Activated CD4-positive, alpha-beta T cell treated with anti-CD3 and anti-CD28 coated beads, Interleukin-2, amount 10 ng/mL, durations not matched to agents 24 days and 14 days (primary cell): ENCODE measurements around the gene B3GALT6. TPM values are rescaled to one million over a fixed set of nuclear protein-coding genes. Genes with fewer than 3 reads are reported as not detected.

Experiments used
- DNase-seq: peaks from one replicate; pipeline ENCODE4 v3.0.0; 2022
- H3K27ac Mint-ChIP-seq: one replicate; pipeline ENCODE4 v1.8.0; 2022; ENCODE audit warnings: mild to moderate bottlenecking, mixed read lengths
- H3K27me3 Mint-ChIP-seq: one replicate; pipeline ENCODE4 v1.8.0; 2022; ENCODE audit warnings: mixed read lengths
- H3K36me3 Mint-ChIP-seq: one replicate; pipeline ENCODE4 v1.8.0; 2022; ENCODE audit warnings: low read depth, mild to moderate bottlenecking, mixed read lengths
- H3K4me1 Mint-ChIP-seq: one replicate; pipeline ENCODE4 v1.8.0; 2021; ENCODE audit warnings: mixed read lengths
- H3K4me3 Mint-ChIP-seq: one replicate; pipeline ENCODE4 v1.8.0; 2022; ENCODE audit warnings: mild to moderate bottlenecking, moderate library complexity, mixed read lengths
- H3K9me3 Mint-ChIP-seq: one replicate; pipeline ENCODE4 v1.8.0; 2021; ENCODE audit warnings: mixed read lengths
- intact Hi-C: fragments of 100-400 bp; cut with micrococcal nuclease; formaldehyde crosslinking; loops from one replicate; pipeline ENCODE4 v1.15.1; 2023
- total RNA-seq: library from RNA; stranded (reverse); gene quantifications from 2 replicates; pipeline ENCODE4 v1.2.3, GENCODE V29; 2022

Gene B3GALT6
- total RNA-seq, 1 donor from 2014 or later = 42.5 TPM

DNA sequence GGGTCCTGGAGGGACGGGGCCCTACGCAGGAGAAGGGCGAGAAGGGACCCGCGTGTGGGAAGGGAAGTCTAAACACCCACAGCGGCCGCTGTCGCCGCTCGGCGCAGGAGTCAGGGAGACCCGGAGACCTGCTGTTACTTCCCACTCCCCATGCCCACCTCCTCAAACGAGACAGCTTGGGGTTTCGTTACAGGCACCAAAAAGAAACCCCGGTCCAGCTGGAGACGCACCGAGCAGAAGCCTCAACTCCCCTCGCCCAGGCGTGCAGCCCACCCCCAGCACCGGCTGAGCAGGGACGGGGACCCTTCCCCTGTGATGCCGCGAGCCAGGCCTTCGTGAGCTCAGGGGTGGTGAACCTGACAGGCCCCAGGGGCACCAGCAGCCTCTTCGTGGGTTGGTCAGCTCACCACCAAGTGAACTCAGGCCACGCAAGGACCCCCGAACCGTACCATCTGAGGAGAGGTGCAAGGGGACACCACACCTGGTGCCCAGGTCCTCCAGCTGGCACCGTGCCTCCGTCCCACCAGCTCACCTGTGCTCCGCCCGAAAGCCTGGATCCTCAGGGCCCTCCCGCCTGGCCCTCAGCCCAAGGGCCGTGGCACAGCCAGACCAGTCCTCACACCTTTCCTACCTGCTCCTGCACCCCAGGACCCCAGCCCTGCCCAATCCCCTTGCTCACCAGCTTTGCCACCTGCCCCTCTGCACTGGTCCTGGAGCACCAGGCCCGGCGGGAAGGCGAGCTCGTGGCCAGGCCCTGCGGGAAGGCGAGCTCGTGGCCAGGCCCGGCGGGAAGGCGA is 5.3 kb upstream of the B3GALT6 start:
- Mint-ChIP-seq H3K4me1 (peaks cover 22% of the 10 kb centered on the region), H3K9me3 (no peaks in the 10 kb centered on the region), H3K27me3 (no peaks in the 10 kb centered on the region), H3K27ac (no peak overlapping the region), H3K36me3 (peaks cover 55% of the 10 kb centered on the region), H3K4me3 (no peak overlapping the region)
- intact Hi-C loops = no loop called here
- DNase-seq = no peak

GRCh38 chr1:1227386-1227785 is 4.7 kb upstream of the B3GALT6 start:
- intact Hi-C loops = no loop called here

GRCh38 chr1:1228187-1228586 is 3.9 kb upstream of the B3GALT6 start:
- intact Hi-C loops = no loop called here
- H3K4me3 Mint-ChIP-seq = no peak overlapping the region
- H3K9me3 Mint-ChIP-seq = no peaks in the 10 kb centered on the region
- H3K27me3 Mint-ChIP-seq = no peaks in the 10 kb centered on the region
- DNase-seq = no peak
- H3K27ac Mint-ChIP-seq = no peak overlapping the region
- H3K36me3 Mint-ChIP-seq = peaks cover 45% of the 10 kb centered on the region
- H3K4me1 Mint-ChIP-seq = peaks cover 19% of the 10 kb centered on the region

More at GRCh38 chr1:1227386-1227785, 4.7 kb upstream of the B3GALT6 start:
- Mint-ChIP-seq H3K4me1 (peaks cover 22% of the 10 kb centered on the region), H3K36me3 (peaks cover 53% of the 10 kb centered on the region), H3K27me3 (no peaks in the 10 kb centered on the region), H3K27ac (no peak overlapping the region), H3K4me3 (no peak overlapping the region), H3K9me3 (no peaks in the 10 kb centered on the region)
- DNase-seq = no peak

DNA sequence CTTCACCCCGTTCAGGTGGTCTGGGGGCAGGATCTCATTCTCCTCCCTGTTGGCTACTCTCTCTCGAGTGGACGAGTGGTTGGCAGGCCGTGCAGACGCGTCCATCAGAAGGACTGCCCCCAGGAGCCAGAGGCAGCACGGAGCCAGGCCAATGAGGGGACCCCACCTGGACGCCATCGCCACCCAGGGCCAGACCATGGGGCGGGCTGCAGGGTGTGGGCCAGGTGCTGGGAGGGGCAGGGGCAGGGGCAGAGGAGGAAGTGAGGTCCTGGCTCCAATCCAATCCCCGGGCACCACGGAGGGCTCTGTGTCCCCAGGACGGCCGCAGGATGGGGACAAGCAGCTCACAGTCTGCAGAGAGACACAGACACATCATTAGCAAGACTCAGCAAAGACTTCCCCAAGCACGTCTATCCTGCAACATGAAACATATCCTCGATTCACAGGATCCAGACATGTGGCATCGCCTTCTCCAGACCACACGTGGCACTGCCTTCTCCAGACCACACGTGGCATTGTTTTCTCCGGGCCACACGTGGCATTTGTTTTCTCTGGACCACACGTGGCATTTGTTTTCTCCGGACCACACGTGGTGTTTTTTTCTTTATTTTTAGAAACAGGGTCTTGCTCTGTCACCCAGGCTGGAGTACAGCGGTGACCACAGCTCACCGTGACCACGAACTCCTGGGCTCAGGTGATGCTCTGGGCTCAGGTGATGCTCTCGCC is 3.3 kb upstream of the B3GALT6 start:
- intact Hi-C loops = no loop called here
- no peak for DNase-seq
- no peak overlapping the region for H3K4me3 Mint-ChIP-seq
- no peak overlapping the region for H3K27ac Mint-ChIP-seq
- H3K36me3 Mint-ChIP-seq = peaks cover 48% of the 10 kb centered on the region
- no peaks in the 10 kb centered on the region for H3K27me3 Mint-ChIP-seq
- H3K9me3 Mint-ChIP-seq = peaks cover 3% of the 10 kb centered on the region
- H3K4me1 Mint-ChIP-seq = peaks cover 23% of the 10 kb centered on the region

- peak overlapping the region; percentile 91 for H3K4me3 Mint-ChIP-seq
- peaks cover 31% of the 10 kb centered on the region for H3K4me1 Mint-ChIP-seq
- H3K27ac Mint-ChIP-seq = peak overlapping the region; percentile 32
- H3K36me3 Mint-ChIP-seq = peaks cover 54% of the 10 kb centered on the region
- intact Hi-C loops = loop anchor here (1.0 to 2.0 kb wide), 2 partner anchors 15 to 107 kb away; partner anchors contain the start of gene TNFRSF4
- no peaks in the 10 kb centered on the region for H3K27me3 Mint-ChIP-seq
- H3K9me3 Mint-ChIP-seq = peaks cover 3% of the 10 kb centered on the region
- DNase-seq = no peak
Observed at GRCh38 chr1:1229770-1230169, 2.3 kb upstream of the B3GALT6 start.

DNA sequence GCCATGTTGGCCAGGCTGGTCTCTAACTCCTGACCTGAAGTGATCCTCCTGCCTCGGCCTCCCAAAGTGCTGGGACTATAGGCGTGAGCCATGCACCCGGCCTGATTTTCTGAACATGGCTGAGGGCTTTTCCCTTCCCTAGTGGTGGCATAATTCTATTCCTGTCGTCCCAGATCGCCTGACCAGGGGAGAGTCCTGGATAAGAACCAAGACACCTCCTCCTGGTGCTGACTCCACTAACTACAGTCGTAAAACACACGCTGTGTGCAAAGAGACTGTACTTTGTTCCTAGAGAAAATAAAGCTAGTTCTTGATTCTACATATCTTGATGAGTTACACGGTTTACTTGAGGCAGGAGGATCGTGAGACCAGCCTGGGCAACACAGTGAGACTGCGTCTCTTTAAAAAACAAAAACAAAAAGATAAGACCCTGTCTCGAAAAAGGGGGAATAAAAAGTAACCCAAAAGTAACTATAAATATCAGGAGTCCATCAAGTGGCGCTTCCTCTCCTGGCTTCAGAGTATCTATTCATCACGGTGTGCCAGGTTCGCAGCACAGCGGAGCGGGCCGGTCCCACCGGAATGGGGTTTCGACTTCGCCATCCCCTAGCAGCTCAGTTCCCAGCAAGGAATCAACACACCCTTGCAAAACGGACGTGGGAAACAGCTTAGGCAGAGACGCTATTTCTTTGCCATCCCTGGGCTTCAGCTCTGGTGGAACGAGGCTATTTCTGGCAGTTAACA is 1.2 kb upstream of the B3GALT6 start:
- peaks cover 50% of the 10 kb centered on the region for H3K36me3 Mint-ChIP-seq
- H3K4me3 Mint-ChIP-seq = peak overlapping the region; percentile 91
- peak overlapping the region; percentile 86 for H3K27ac Mint-ChIP-seq
- peaks cover 3% of the 10 kb centered on the region for H3K9me3 Mint-ChIP-seq
- peaks cover 28% of the 10 kb centered on the region for H3K4me1 Mint-ChIP-seq
- H3K27me3 Mint-ChIP-seq = no peaks in the 10 kb centered on the region
- intact Hi-C loops = loop anchor here (1.0 to 2.0 kb wide), 2 partner anchors 16 to 109 kb away; partner anchors contain the start of gene TNFRSF4
- DNase-seq = no peak

- H3K27ac Mint-ChIP-seq = peak within 1 kb of the TSS; percentile 86
- peak; percentile 99 for DNase-seq
Observed at GRCh38 chr1:1231400-1232207, 433 bp upstream of the B3GALT6 start, which contains the start of gene SDF4. TSS of gene SDF4 (minus strand) at chr1:1232001. CDS start at chr1:1228772, 3,229 bp downstream.

DNA sequence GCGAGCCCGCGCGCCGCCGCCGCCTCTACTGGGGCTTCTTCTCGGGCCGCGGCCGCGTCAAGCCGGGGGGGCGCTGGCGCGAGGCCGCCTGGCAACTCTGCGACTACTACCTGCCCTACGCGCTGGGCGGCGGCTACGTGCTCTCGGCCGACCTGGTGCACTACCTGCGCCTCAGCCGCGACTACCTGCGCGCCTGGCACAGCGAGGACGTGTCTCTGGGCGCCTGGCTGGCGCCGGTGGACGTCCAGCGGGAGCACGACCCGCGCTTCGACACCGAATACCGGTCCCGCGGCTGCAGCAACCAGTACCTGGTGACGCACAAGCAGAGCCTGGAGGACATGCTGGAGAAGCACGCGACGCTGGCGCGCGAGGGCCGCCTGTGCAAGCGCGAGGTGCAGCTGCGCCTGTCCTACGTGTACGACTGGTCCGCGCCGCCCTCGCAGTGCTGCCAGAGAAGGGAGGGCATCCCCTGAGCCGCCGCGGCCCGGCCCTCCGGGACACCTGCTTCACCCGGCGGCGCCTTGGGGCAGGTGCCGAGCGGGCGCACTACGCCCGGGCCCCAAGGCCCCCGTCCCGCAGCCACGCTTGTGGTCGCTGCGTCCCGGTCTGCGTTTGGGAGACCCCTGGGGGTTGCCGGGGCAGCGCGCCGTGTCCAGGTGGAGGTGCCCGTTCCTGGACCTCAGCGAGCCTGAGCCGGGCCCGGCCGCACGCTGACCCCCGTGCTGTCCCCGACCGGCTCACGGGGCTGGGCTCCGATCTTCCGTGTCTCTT is 944 bp downstream of the B3GALT6 start:
- Mint-ChIP-seq H3K9me3 (peaks cover 3% of the 10 kb centered on the region), H3K27me3 (no peaks in the 10 kb centered on the region), H3K36me3 (peaks cover 40% of the 10 kb centered on the region), H3K4me3 (peak overlapping the region; percentile 78), H3K4me1 (peaks cover 26% of the 10 kb centered on the region), H3K27ac (peak overlapping the region; percentile 81)
- intact Hi-C loops = no loop called here
- DNase-seq = no peak

More at GRCh38 chr1:1231400-1232207, 433 bp upstream of the B3GALT6 start, which contains the start of gene SDF4:
- peak within 1 kb of the TSS; percentile 91 for H3K4me3 Mint-ChIP-seq
- no peaks in the 10 kb centered on the region for H3K27me3 Mint-ChIP-seq
- intact Hi-C loops = loop anchor here (2.0 kb wide), 1 partner anchor 17 kb away; the partner anchor contains the start of gene TNFRSF4
- peaks cover 46% of the 10 kb centered on the region for H3K36me3 Mint-ChIP-seq
- peaks cover 26% of the 10 kb centered on the region for H3K4me1 Mint-ChIP-seq
- H3K9me3 Mint-ChIP-seq = peaks cover 3% of the 10 kb centered on the region

DNA sequence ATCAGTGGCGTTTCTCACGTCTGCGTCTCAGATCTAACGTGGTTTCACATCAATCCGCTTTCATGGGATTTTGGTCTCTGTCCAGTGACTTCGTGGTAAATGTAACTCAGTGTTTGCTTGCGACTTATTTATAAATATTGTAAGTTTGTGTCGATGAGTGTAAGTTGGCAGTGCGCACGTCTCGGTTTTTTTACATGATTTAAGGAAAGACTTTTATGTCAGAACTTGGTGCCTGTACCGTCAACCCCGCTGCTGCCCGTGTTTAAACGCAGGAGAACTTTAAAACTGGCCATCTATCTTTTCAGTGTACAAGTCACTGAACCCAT is 1.5 kb downstream of the B3GALT6 start:
- H3K36me3 Mint-ChIP-seq = peaks cover 38% of the 10 kb centered on the region
- H3K27me3 Mint-ChIP-seq = no peaks in the 10 kb centered on the region
- H3K9me3 Mint-ChIP-seq = peaks cover 3% of the 10 kb centered on the region
- peak overlapping the region; percentile 81 for H3K27ac Mint-ChIP-seq
- H3K4me3 Mint-ChIP-seq = peak overlapping the region; percentile 74
- no peak for DNase-seq
- intact Hi-C loops = no loop called here
- H3K4me1 Mint-ChIP-seq = peaks cover 26% of the 10 kb centered on the region

DNA sequence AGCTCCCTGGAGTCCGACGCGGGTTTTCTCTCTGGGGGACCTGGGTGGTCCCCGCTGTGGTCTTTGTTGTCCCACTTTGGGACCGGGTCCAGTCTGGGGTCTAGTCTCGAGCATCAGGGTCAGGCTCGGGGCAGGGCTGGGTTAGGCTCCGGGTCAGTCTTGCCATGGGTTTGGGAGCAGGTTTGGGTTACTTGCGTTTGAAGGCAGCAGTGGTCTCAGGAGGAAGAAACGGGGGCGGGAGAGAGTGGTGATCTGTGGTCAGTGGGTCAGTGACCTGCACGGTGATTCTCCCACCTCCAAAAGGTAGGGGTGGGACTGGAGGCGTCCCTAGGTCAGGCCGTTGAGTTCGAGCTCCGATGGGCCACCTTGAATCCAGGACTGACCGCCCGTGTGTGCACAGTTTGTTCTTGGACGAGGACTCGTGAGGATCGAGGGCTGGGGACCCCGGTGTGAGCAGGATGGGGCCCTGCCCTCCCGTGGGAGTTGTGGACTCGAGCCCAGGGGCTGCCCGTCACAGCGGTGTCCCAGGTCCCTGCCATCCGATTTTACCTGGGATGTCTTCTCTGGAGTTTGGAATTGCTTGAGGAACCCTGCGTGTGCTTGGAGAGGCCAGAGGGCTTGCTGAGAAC is 2.3 kb downstream of the B3GALT6 start:
- H3K4me1 Mint-ChIP-seq = peaks cover 26% of the 10 kb centered on the region
- H3K27me3 Mint-ChIP-seq = no peaks in the 10 kb centered on the region

DNA sequence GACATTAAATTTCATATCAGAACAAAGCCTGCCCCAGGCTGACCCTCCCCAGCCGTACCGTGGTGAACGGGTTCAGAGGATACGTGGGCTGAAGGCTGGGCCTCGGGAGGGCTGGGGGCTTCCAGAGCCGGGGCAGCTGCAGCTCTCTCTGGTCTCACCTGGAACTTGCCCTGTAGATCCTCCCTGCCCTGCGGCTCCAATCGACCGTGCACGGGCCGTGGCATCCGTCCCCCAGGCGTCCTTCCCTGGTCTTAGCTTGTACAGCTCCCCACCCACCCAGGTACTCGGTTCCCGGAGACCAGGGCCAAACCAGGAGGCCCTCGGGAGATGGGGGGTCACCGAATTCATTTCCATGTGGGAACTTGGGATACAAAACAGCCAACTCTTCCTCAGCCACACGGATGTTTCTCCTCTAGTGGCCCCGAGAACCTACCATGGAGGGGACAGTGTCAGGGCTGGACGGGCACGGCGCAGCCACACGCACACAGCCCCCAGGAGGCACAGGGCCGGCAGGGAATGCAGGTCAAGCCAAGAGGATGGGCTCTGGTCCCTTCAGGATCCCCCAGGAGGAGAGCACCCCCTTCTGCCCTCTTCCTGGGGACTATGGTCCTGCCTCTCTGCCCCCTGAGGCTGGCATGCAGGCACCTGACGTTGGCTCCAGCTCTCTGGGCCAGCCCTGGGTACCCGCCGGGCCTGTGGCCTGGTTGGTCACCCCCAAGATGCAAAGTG is 3.1 kb downstream of the B3GALT6 start:
- intact Hi-C loops = no loop called here
- Mint-ChIP-seq H3K27ac (no peak overlapping the region), H3K36me3 (peaks cover 27% of the 10 kb centered on the region), H3K27me3 (no peaks in the 10 kb centered on the region), H3K9me3 (peaks cover 3% of the 10 kb centered on the region), H3K4me1 (peaks cover 18% of the 10 kb centered on the region), H3K4me3 (no peak overlapping the region)
- DNase-seq = no peak

More for the DNA sequence above, 2.3 kb downstream of the B3GALT6 start:
- peak overlapping the region; percentile 81 for H3K27ac Mint-ChIP-seq
- intact Hi-C loops = no loop called here
- peaks cover 35% of the 10 kb centered on the region for H3K36me3 Mint-ChIP-seq
- H3K4me3 Mint-ChIP-seq = peak overlapping the region; percentile 74
- DNase-seq = no peak
- peaks cover 3% of the 10 kb centered on the region for H3K9me3 Mint-ChIP-seq
